Tibial nerve (tissue), 4 donors: ENCODE results near the gene ZNF423. TPM values are rescaled to one million over a fixed set of nuclear protein-coding genes. Genes with fewer than 3 reads are reported as not detected.

Experiments
- DNase-seq, 2 donors: peaks; one replicate each; pipeline ENCODE4 v3.0.0-alpha.2; 2019; ENCODE audit warnings: low spot score in 2 of 2
- H3K27ac ChIP-seq, 4 donors: fragments of 200-600 bp; sonication (generic) in 3 of 4; one replicate each; pipeline ENCODE4 v1.5.1; 2017 to 2019; ENCODE audit warnings: mild to moderate bottlenecking in 1 of 4
- H3K27me3 ChIP-seq, 2 donors: fragments of 200-600 bp; sonication (generic) in 1 of 2; one replicate each; pipeline versions ENCODE4 v1.5.1 to v1.6.0; 2017 to 2019
- H3K36me3 ChIP-seq, 3 donors: fragments of 200-600 bp; sonication (generic); one replicate each; pipeline ENCODE4 v1.5.1; 2018 to 2019
- H3K4me1 ChIP-seq, 4 donors: fragments of 200-600 bp; sonication (generic) in 3 of 4; one replicate each; pipeline ENCODE4 v1.5.1; 2017 to 2019
- H3K4me3 ChIP-seq, 4 donors: fragments of 200-600 bp; sonication (generic) in 3 of 4; one replicate each; pipeline ENCODE4 v1.5.1; 2017 to 2019; ENCODE audit warnings: mild to moderate bottlenecking in 1 of 4, moderate library complexity in 1 of 4
- H3K9me3 ChIP-seq, 4 donors: fragments of 200-600 bp; sonication (generic) in 3 of 4; one replicate each; pipeline ENCODE4 v1.5.1; 2017 to 2019
- EP300 ChIP-seq, 2 donors: sonication (generic); formaldehyde crosslinking; IDR thresholded peaks; one replicate each; pipeline ENCODE4 v1.6.1; 2017; ENCODE audit warnings: antibody characterized with exemption in 2 of 2, mild to moderate bottlenecking in 1 of 2
- POLR2A ChIP-seq, 2 donors: fragments of 450-650 bp; IDR thresholded peaks; one replicate each; pipeline ENCODE4 v1.6.1; 2017; ENCODE audit warnings: antibody characterized with exemption in 2 of 2, mild to moderate bottlenecking in 2 of 2, moderate library complexity in 2 of 2
- WGBS, 2 donors: methylation state at CpG; one replicate each; pipeline ENCODE4 v1.1.5; 2018; 5-methylcytosine and 5-hydroxymethylcytosine counted together
- total RNA-seq, 4 donors: library from RNA; depleted of rRNA; stranded (reverse); fragments of >200 nt; gene quantifications; one replicate each; pipeline ENCODE4 v1.1.0, GENCODE V29; 2016
- TF ChIP-seq, protein P1 (sequence below), 5 experiments: fragments of 200-600 bp in 3 of 5; fragments of 450-650 bp in 2 of 5; sonication (generic) in 3 of 5; IDR thresholded peaks; one replicate each; pipeline ENCODE4 v1.5.1; 2016 to 2019; ENCODE audit warnings: antibody characterized with exemption in 5 of 5, mild to moderate bottlenecking in 3 of 5, moderate library complexity in 2 of 5

The ZNF423 gene
- total RNA-seq, 4 donors from 2014 or later, result 15.9 to 20.5 (median 18.5) TPM

DNA sequence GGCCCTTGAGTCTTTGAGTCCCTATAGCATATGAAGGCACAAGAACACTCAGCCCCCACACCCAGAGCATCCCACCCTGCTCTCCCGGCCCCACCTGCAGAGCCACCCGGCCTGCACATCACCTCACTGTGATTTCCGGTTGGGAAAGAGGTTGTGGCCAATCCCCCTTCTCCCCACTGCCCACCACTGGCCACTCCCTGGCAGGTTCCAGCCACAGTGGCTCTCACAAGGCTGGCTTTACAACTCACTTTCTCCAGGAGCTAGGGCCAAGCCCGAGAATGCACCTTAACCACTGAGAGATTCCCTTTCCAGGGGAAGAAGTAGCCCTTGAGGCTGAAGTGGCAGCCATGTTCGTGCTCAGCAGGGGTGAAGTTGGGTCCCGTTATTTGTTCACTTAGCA is 358.4 kb downstream of the ZNF423 start:
- WGBS, 2 donors, result 91 to 94% methylated on average over 6 of the region's 6 CpGs
- no peaks in the 10 kb centered on the region for H3K36me3 ChIP-seq
- no peak overlapping the region for H3K27ac ChIP-seq
- H3K4me3 ChIP-seq, result no peak overlapping the region
- no peaks in the 10 kb centered on the region for H3K9me3 ChIP-seq
- peaks cover 0 to 5% (median 0%) of the 10 kb centered on the region in 4 donors for H3K4me1 ChIP-seq
- DNase-seq, result no peak
- no peaks in the 10 kb centered on the region for H3K27me3 ChIP-seq
- TF ChIP-seq EP300 (IDR thresholded peaks at IDR 0.05) (no peak), POLR2A (IDR thresholded peaks at IDR 0.05) (no peak)
- TF ChIP-seq, protein P1, sequence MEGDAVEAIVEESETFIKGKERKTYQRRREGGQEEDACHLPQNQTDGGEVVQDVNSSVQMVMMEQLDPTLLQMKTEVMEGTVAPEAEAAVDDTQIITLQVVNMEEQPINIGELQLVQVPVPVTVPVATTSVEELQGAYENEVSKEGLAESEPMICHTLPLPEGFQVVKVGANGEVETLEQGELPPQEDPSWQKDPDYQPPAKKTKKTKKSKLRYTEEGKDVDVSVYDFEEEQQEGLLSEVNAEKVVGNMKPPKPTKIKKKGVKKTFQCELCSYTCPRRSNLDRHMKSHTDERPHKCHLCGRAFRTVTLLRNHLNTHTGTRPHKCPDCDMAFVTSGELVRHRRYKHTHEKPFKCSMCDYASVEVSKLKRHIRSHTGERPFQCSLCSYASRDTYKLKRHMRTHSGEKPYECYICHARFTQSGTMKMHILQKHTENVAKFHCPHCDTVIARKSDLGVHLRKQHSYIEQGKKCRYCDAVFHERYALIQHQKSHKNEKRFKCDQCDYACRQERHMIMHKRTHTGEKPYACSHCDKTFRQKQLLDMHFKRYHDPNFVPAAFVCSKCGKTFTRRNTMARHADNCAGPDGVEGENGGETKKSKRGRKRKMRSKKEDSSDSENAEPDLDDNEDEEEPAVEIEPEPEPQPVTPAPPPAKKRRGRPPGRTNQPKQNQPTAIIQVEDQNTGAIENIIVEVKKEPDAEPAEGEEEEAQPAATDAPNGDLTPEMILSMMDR (IDR thresholded peaks at IDR 0.05), result no peak

DNA sequence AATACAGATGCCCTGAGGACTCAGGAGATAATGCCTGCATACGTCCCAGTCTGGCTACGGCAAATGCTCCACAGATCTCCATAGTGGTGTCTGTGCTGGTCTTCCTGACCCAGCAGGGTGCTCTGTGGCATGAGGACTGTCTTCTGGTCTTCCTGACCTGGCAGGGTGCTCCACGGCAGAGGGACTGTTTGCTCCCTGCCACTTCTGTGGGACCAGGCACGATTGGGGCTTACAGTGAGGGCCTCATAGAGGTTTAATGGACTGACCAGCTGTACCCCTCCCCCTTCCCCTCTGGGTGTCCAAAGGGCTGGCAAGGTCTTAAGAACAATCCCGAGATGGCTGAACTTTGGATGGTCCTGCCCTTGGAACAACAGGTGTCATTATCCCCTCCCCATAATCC is 359.3 kb downstream of the ZNF423 start:
- H3K36me3 ChIP-seq, result no peaks in the 10 kb centered on the region
- peaks cover 0 to 13% (median 0%) of the 10 kb centered on the region in 4 donors for H3K4me1 ChIP-seq
- WGBS, 2 donors, result 77 to 89% methylated on average over 5 of the region's 5 CpGs
- no peak for DNase-seq
- H3K27me3 ChIP-seq, result no peaks in the 10 kb centered on the region
- no peak overlapping the region for H3K4me3 ChIP-seq
- H3K27ac ChIP-seq, result no peak overlapping the region
- TF ChIP-seq, protein P1 (IDR thresholded peaks at IDR 0.05), result no peak
- TF ChIP-seq EP300 (IDR thresholded peaks at IDR 0.05) (no peak), POLR2A (IDR thresholded peaks at IDR 0.05) (no peak)
- H3K9me3 ChIP-seq, result no peaks in the 10 kb centered on the region

DNA sequence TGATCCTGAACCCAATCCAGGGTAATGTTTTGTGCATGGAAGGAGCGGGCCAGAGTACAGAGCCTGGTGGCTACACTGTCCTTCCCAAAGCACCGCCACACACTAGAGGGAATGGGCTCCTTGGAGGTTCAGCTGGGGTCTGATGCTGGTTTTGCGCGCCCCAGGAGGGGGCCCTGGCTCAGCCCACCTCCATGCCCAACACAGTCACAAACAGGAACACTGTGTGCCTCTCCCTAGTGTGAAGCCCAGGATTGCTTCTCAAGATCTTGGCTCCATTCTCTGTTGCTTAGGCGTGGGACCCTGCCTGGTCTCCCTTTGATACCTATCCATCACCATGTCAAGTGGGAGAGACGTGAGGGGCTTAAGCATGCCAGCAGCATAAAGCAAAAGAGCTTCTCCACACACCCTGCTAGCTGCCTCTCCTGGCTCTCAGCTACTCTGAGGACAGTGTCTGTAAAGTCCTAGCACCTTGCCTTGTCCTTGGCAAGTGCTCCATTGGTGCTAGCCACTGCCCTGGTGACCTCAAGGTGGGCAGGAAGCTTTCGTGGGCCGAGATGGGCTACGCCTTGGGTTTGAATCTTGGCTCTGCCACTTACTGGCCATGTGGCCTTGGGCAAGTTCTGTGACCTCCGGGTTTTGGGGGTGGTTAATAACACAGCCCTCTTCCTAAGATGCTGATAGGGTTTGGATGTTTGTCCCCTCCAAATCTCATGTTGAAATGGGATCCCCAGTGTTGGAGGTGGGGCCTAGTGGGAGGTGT is 360.1 kb downstream of the ZNF423 start:
- Histone ChIP-seq H3K27ac (no peak overlapping the region), H3K27me3 (no peaks in the 10 kb centered on the region), H3K4me1 (peaks cover 0 to 14% (median 0%) of the 10 kb centered on the region in 4 donors), H3K36me3 (no peaks in the 10 kb centered on the region), H3K9me3 (no peaks in the 10 kb centered on the region), H3K4me3 (no peak overlapping the region)
- TF ChIP-seq, protein P1 (IDR thresholded peaks at IDR 0.05), result no peak
- TF ChIP-seq EP300 (IDR thresholded peaks at IDR 0.05), result no peak
- no peak for TF ChIP-seq POLR2A (IDR thresholded peaks at IDR 0.05)
- 84 to 93% methylated on average over 8 to 10 of the region's 10 CpGs for WGBS, 2 donors
- DNase-seq, result no peak

DNA sequence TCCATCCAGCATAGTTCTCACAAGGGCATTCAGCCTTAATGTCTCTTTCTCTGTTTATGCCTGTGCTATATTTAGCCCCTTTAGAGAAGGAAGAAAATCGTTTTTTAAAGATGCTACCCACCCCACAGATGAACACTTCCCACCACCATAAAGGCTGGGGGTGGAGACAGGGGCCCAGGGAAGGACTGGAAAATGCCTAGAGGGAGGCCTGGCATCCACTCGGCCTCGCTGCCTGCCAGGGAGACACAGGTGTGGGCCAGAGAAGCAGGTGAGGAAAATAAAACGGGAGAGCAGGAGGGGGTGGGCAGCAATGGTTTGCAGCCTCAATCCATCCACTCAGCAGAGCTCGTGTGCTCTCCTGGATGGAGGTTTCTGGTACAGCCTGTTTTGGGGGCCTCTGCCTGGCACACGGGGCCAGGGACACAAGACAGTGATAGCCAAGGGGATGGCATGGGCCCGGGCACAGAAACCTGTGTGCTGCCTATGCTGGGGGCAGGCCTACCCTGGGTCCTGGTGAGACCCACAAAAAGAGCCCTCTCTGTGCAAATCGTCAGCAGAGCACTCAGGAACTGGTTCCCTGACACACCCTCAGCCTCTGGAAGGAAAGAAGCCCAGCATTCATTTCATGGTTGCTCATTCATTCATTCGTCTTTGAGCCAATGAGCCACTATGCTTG is 360.9 kb downstream of the ZNF423 start:
- DNase-seq, result no peak
- TF ChIP-seq POLR2A (IDR thresholded peaks at IDR 0.05), result no peak
- TF ChIP-seq, protein P1 (IDR thresholded peaks at IDR 0.05), result no peak
- no peak for TF ChIP-seq EP300 (IDR thresholded peaks at IDR 0.05)
- Histone ChIP-seq H3K4me1 (peaks cover 0 to 14% (median 0%) of the 10 kb centered on the region in 4 donors), H3K36me3 (no peaks in the 10 kb centered on the region), H3K9me3 (no peaks in the 10 kb centered on the region), H3K27ac (no peak overlapping the region), H3K4me3 (no peak overlapping the region), H3K27me3 (no peaks in the 10 kb centered on the region)
- WGBS, 2 donors, result 62 to 81% methylated on average over 9 of the region's 9 CpGs

DNA sequence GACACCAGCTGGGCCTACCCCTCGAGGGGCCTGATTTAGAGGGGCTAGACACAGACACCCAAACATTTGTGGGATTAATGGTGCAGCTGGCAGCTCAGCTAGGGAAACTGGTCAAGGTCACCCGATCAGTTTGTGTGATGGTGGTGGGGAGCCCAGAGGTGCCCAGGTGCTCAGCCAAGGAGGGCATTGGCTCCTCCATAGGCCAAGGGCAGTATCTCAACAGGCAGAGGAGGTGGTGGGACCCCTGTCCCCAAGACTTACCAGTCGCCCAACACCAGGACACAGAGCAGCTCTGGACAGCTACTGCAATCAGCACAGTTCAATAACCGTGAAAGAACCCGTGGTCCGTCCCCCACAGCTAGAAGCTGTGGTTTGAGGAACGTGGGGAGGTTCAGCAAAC is 361.4 kb downstream of the ZNF423 start:
- Histone ChIP-seq H3K27ac (no peak overlapping the region), H3K4me3 (no peak overlapping the region), H3K4me1 (peaks cover 0 to 14% (median 0%) of the 10 kb centered on the region in 4 donors), H3K27me3 (no peaks in the 10 kb centered on the region), H3K9me3 (no peaks in the 10 kb centered on the region), H3K36me3 (no peaks in the 10 kb centered on the region)
- WGBS, 2 donors, result 76% methylated on average over 6 to 7 of the region's 7 CpGs
- DNase-seq, result no peak
- no peak for TF ChIP-seq POLR2A (IDR thresholded peaks at IDR 0.05)
- TF ChIP-seq, protein P1 (IDR thresholded peaks at IDR 0.05), result no peak
- TF ChIP-seq EP300 (IDR thresholded peaks at IDR 0.05), result no peak
